PC-9 (cell line): ENCODE results near the gene CRY1.

Source experiments
- CTCF ChIP-seq: fragments of 200-600 bp; sonication (generic); conservative IDR thresholded peaks from 2 replicates; pipeline ENCODE4 v1.6.1; 2017; ENCODE audit warnings: mixed run types, antibody characterized with exemption, mild to moderate bottlenecking, moderate library complexity
- EZH2 ChIP-seq: fragments of 200-600 bp; sonication (generic); IDR thresholded peaks from 2 replicates; pipeline ENCODE4 v1.8.0; 2017; ENCODE audit warnings: antibody characterized with exemption, low read depth

GRCh38 chr12:106960443-106960842 lies 132.9 kb downstream of the CRY1 start:
- TF ChIP-seq CTCF: no peak
- no peak for TF ChIP-seq EZH2
